ENCODE measurements around the gene SP9.
"Not testable (repeated sequence)": the region's sequence is repeated elsewhere in the genome, so short reads cannot be mapped to it uniquely, and the experiment has no call there.

Gene SP9

GRCh38 chr2:174344716-174345461, 10.1 kb downstream of the SP9 start:
- no peak for DNase-seq

GRCh38 chr2:174350018-174350417, 15.3 kb downstream of the SP9 start:
- DNase-seq: no peak

GRCh38 chr2:174350593-174351181, 15.9 kb downstream of the SP9 start:
- DNase-seq: no peak

- DNase-seq: no peak
Measured at GRCh38 chr2:174353004-174353403, 18.2 kb downstream of the SP9 start.

- DNase-seq: no peak
Measured at GRCh38 chr2:174356347-174356746, 21.6 kb downstream of the SP9 start.

- DNase-seq: not testable (repeated sequence)
Measured at GRCh38 chr2:174359663-174360062, 24.9 kb downstream of the SP9 start.

GRCh38 chr2:174362949-174363348, 28.2 kb downstream of the SP9 start:
- no peak for DNase-seq

- DNase-seq: not testable (repeated sequence)
Measured at GRCh38 chr2:174363492-174364225, 28.9 kb downstream of the SP9 start.

GRCh38 chr2:174364628-174365027, 29.9 kb downstream of the SP9 start:
- no peak for DNase-seq

- no peak for DNase-seq
Measured at GRCh38 chr2:174365571-174365970, 30.8 kb downstream of the SP9 start.

GRCh38 chr2:174368691-174369090, 33.9 kb downstream of the SP9 start:
- no peak for DNase-seq

- DNase-seq: no peak
Measured at GRCh38 chr2:174376967-174377366, 42.2 kb downstream of the SP9 start.

GRCh38 chr2:174383796-174384195, 49.0 kb downstream of the SP9 start:
- no peak for DNase-seq

GRCh38 chr2:174385201-174385600, 50.4 kb downstream of the SP9 start:
- no peak for DNase-seq
